ENCODE measurements around the gene CSF1R. TPM values are rescaled to one million over a fixed set of nuclear protein-coding genes. Genes with fewer than 3 reads are reported as not detected.

Gene CSF1R
- polyA plus RNA-seq, 1 of the 3 experiments (the other 2 are of a cell fraction): 0.25 TPM

- H3K79me2 ChIP-seq (ENCODE audit: insufficient read depth): no peaks in the 10 kb centered on the region
- H3K4me3 ChIP-seq (ENCODE audit: low read depth in 2 of 2, low read length in 1 of 2): no peak overlapping the region
- H2AFZ ChIP-seq (ENCODE audit: low read depth): no peak overlapping the region
- no peaks in the 10 kb centered on the region for H4K20me1 ChIP-seq (ENCODE audit: insufficient read depth)
- no peak overlapping the region for H3K27ac ChIP-seq (ENCODE audit: low read depth in 2 of 2, low read length in 1 of 2)
- 80% methylated on average over 8 of the region's 8 CpGs for WGBS (ENCODE audit: low lambda C conversion rate)
- no peak overlapping the region for H3K4me2 ChIP-seq
- H3K27me3 ChIP-seq (ENCODE audit: insufficient read depth): no peaks in the 10 kb centered on the region
- H3F3A ChIP-seq (replicated peaks; ENCODE audit: insufficient read depth): no peaks in the 10 kb centered on the region
- H3K36me3 ChIP-seq (replicated peaks in 1 of 2; ENCODE audit: control insufficient read depth in 1 of 2, insufficient read depth in 2 of 2, low read length in 1 of 2): no peaks in the 10 kb centered on the region
- ChIA-PET POLR2A (no interaction called here), CTCF (no interaction called here)
- H3K4me1 ChIP-seq (ENCODE audit: control insufficient read depth in 1 of 2, insufficient read depth in 2 of 2, low read depth in 1 of 2, low read length in 1 of 2): no peaks in the 10 kb centered on the region; a peak in 1 of 4 replicates
- H3K9me3 ChIP-seq: no peaks in the 10 kb centered on the region
- no peak for TF ChIP-seq FOXJ3 (CRISPR knock-in tag; IDR thresholded peaks at IDR 0.05)
- DNase-seq: peak; percentile 7
- H3K9me2 ChIP-seq: no peaks in the 10 kb centered on the region
- no peak overlapping the region for H3K9ac ChIP-seq
Measured at GRCh38 chr5:150077996-150078801, 8.2 kb downstream of the CSF1R start.

GRCh38 chr5:150077060-150077459 lies 9.3 kb downstream of the CSF1R start:
- Histone ChIP-seq H3K4me3 (ENCODE audit: low read depth in 2 of 2, low read length in 1 of 2) (no peak overlapping the region), H3F3A (replicated peaks; ENCODE audit: insufficient read depth) (no peaks in the 10 kb centered on the region), H3K27ac (ENCODE audit: low read depth in 2 of 2, low read length in 1 of 2) (no peak overlapping the region), H3K36me3 (replicated peaks in 1 of 2; ENCODE audit: control insufficient read depth in 1 of 2, insufficient read depth in 2 of 2, low read length in 1 of 2) (no peaks in the 10 kb centered on the region), H2AFZ (ENCODE audit: low read depth) (no peak overlapping the region), H3K4me1 (ENCODE audit: control insufficient read depth in 1 of 2, insufficient read depth in 2 of 2, low read depth in 1 of 2, low read length in 1 of 2) (no peaks in the 10 kb centered on the region), H3K27me3 (ENCODE audit: insufficient read depth) (no peaks in the 10 kb centered on the region), H3K79me2 (ENCODE audit: insufficient read depth) (no peaks in the 10 kb centered on the region), H4K20me1 (ENCODE audit: insufficient read depth) (no peaks in the 10 kb centered on the region), H3K9ac (no peak overlapping the region), H3K9me2 (no peaks in the 10 kb centered on the region), H3K9me3 (no peaks in the 10 kb centered on the region), H3K4me2 (no peak overlapping the region)
- ChIA-PET POLR2A (no interaction called here), CTCF (no interaction called here)
- DNase-seq: peak; percentile 2
- 81% methylated on average over 8 of the region's 8 CpGs for WGBS (ENCODE audit: low lambda C conversion rate)
- TF ChIP-seq SMC3 (IDR thresholded peaks at IDR 0.05; ENCODE audit: low read depth, low read length) (no peak), ELF1 (IDR thresholded peaks at IDR 0.05) (no peak), TCF12 (IDR thresholded peaks at IDR 0.05) (no peak), FOSL2 (IDR thresholded peaks at IDR 0.05; ENCODE audit: borderline replicate concordance, low read depth) (no peak), RFX5 (IDR thresholded peaks at IDR 0.05; ENCODE audit: low read length) (no peak), NRF1 (IDR thresholded peaks at IDR 0.05; ENCODE audit: low read depth, low read length) (no peak), JUND (IDR thresholded peaks at IDR 0.05) (no peak), NFIC (IDR thresholded peaks at IDR 0.05; ENCODE audit: borderline replicate concordance) (no peak), RCOR1 (IDR thresholded peaks at IDR 0.05; ENCODE audit: low read length) (no peak), ZBTB33 (IDR thresholded peaks at IDR 0.05; ENCODE audit: borderline replicate concordance, low read depth) (no peak), FOXM1 (IDR thresholded peaks at IDR 0.05; ENCODE audit: low read depth) (no peak), GATA2 (CRISPR knock-in tag; IDR thresholded peaks at IDR 0.05) (no peak), REST (IDR thresholded peaks at IDR 0.05; ENCODE audit: low read depth, low read length) (no peak), GABPA (IDR thresholded peaks at IDR 0.05; ENCODE audit: low read depth) (no peak), EZH2phosphoT487 (IDR thresholded peaks at IDR 0.05; ENCODE audit: borderline replicate concordance, low read depth) (no peak)
